Neural progenitor cell (in vitro differentiated cells): ENCODE data around the gene IL36A.
A peak's percentile ranks its signal among the peaks of the same experiment; 100 is the strongest.

Experiments
- EZH2 ChIP-seq: fragments of 200-600 bp; sonication (generic); IDR thresholded peaks from 2 replicates; pipeline ENCODE4 v1.6.1; 2017; ENCODE audit warnings: antibody characterized with exemption, mild to moderate bottlenecking, moderate library complexity
- EZH2phosphoT487 ChIP-seq: fragments of 200-600 bp; sonication (generic); IDR thresholded peaks from 2 replicates; pipeline ENCODE4 v1.6.1; 2017; ENCODE audit warnings: antibody characterized with exemption
- TF ChIP-seq, protein P1 (sequence below): fragments of 200-600 bp; sonication (generic); IDR thresholded peaks from 2 replicates; pipeline ENCODE4 v1.5.1; 2017; ENCODE audit warnings: antibody characterized with exemption, mild to moderate bottlenecking

DNA sequence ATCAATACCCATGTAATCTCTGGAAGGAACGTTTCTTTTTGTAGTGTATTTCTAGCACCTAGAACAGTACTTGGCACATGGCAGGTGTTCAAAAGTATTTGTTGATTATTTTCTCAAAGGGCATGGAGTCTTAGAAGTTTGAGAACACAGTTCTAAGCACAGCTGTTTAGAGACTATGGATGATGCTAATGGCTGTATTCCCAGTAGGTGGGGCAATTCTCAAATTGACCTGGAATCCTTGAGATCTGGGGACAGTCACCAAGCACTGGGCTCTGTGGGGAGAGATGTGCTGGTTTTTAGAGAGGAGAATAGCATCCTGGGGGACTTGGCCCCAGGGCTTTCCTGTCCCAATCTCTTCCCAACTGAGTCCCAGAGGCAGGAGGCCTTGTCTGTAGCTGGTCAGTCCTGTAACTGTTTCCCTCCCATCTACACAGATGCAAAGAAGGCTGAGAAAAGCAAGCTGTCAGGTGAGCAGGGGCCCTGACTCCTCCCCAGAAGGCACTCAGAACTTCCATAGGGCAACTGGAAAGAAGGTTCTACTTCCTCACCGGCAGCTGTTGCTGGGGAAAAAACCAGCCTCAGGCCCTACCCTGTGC lies 44.9 kb upstream of the IL36A start:
- TF ChIP-seq, protein P1, sequence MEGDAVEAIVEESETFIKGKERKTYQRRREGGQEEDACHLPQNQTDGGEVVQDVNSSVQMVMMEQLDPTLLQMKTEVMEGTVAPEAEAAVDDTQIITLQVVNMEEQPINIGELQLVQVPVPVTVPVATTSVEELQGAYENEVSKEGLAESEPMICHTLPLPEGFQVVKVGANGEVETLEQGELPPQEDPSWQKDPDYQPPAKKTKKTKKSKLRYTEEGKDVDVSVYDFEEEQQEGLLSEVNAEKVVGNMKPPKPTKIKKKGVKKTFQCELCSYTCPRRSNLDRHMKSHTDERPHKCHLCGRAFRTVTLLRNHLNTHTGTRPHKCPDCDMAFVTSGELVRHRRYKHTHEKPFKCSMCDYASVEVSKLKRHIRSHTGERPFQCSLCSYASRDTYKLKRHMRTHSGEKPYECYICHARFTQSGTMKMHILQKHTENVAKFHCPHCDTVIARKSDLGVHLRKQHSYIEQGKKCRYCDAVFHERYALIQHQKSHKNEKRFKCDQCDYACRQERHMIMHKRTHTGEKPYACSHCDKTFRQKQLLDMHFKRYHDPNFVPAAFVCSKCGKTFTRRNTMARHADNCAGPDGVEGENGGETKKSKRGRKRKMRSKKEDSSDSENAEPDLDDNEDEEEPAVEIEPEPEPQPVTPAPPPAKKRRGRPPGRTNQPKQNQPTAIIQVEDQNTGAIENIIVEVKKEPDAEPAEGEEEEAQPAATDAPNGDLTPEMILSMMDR: peak; percentile 30
- TF ChIP-seq EZH2 (no peak), EZH2phosphoT487 (no peak)
